ENCODE measurements around the gene FBXO36. TPM values are rescaled to one million over a fixed set of nuclear protein-coding genes. Genes with fewer than 3 reads are reported as not detected.

Gene FBXO36
- polyA plus RNA-seq, 1 experiment, result 2.4 TPM

GRCh38 chr2:229910147-229910831, 12.0 kb upstream of the FBXO36 start:
- no peak for TF ChIP-seq CTCF (IDR thresholded peaks at IDR 0.05; ENCODE audit: insufficient read depth, low read depth, low read length)
- H3K4me3 ChIP-seq (ENCODE audit: low read depth, low read length), result no peak overlapping the region
- DNase-seq (ENCODE audit: low read depth), result no peak
- H3K36me3 ChIP-seq (ENCODE audit: control insufficient read depth, insufficient read depth, low read length), result no peaks in the 10 kb centered on the region; the same call in 1 of the 2 replicates
- POLR2A ChIA-PET, result no interaction called here
- no peaks in the 10 kb centered on the region for H3K27me3 ChIP-seq (ENCODE audit: control insufficient read depth, insufficient read depth, low read length)
- CTCF ChIA-PET, result interaction anchor here (0.6 to 1.2 kb wide), 3 partner anchors 8 to 157 kb away, joined by 3 read pairs; no protein-coding TSS in a partner anchor

GRCh38 chr2:229910832-229911412, 11.4 kb upstream of the FBXO36 start:
- POLR2A ChIA-PET, result no interaction called here
- Histone ChIP-seq H3K27me3 (ENCODE audit: control insufficient read depth, insufficient read depth, low read length) (no peaks in the 10 kb centered on the region), H3K36me3 (ENCODE audit: control insufficient read depth, insufficient read depth, low read length) (no peaks in the 10 kb centered on the region; the same call in 1 of the 2 replicates), H3K4me3 (ENCODE audit: low read depth, low read length) (no peak overlapping the region)
- no peak for DNase-seq (ENCODE audit: low read depth)
- CTCF ChIA-PET, result interaction anchor here (0.8 to 1.2 kb wide), 4 partner anchors 9 to 110 kb away, joined by 3 to 4 read pairs (median 4); no protein-coding TSS in a partner anchor
- peak; percentile 37; the same call in 1 of the 2 replicates for TF ChIP-seq CTCF (IDR thresholded peaks at IDR 0.05; ENCODE audit: insufficient read depth, low read depth, low read length)

GRCh38 chr2:229914171-229914570, 8.1 kb upstream of the FBXO36 start:
- TF ChIP-seq CTCF (IDR thresholded peaks at IDR 0.05; ENCODE audit: insufficient read depth, low read depth, low read length), result no peak
- Histone ChIP-seq H3K4me3 (ENCODE audit: low read depth, low read length) (no peak overlapping the region), H3K27me3 (ENCODE audit: control insufficient read depth, insufficient read depth, low read length) (no peaks in the 10 kb centered on the region), H3K36me3 (ENCODE audit: control insufficient read depth, insufficient read depth, low read length) (peaks cover 1% of the 10 kb centered on the region)
- no peak for DNase-seq (ENCODE audit: low read depth)
- ChIA-PET CTCF (no interaction called here), POLR2A (no interaction called here)

- DNase-seq (ENCODE audit: low read depth), result no peak
- Histone ChIP-seq H3K36me3 (ENCODE audit: control insufficient read depth, insufficient read depth, low read length) (peaks cover 1% of the 10 kb centered on the region), H3K4me3 (ENCODE audit: low read depth, low read length) (no peak overlapping the region), H3K27me3 (ENCODE audit: control insufficient read depth, insufficient read depth, low read length) (no peaks in the 10 kb centered on the region)
- POLR2A ChIA-PET, result no interaction called here
- TF ChIP-seq CTCF (IDR thresholded peaks at IDR 0.05; ENCODE audit: insufficient read depth, low read depth, low read length), result no peak
- CTCF ChIA-PET, result no interaction called here
Measured at GRCh38 chr2:229917793-229918192, 4.5 kb upstream of the FBXO36 start.

GRCh38 chr2:229920011-229920641, 2.2 kb upstream of the FBXO36 start:
- Histone ChIP-seq H3K36me3 (ENCODE audit: control insufficient read depth, insufficient read depth, low read length) (peaks cover 1% of the 10 kb centered on the region; the same call in 1 of the 2 replicates), H3K4me3 (ENCODE audit: low read depth, low read length) (peak overlapping the region; percentile 79), H3K27me3 (ENCODE audit: control insufficient read depth, insufficient read depth, low read length) (no peaks in the 10 kb centered on the region)
- no peak for TF ChIP-seq CTCF (IDR thresholded peaks at IDR 0.05; ENCODE audit: insufficient read depth, low read depth, low read length)
- no peak for DNase-seq (ENCODE audit: low read depth)
- ChIA-PET CTCF (interaction anchor here (0.6 kb wide), 1 partner anchor 876 kb away, joined by 3 read pairs; no protein-coding TSS in a partner anchor), POLR2A (interaction anchor here (0.7 kb wide), 1 partner anchor 104 kb away, joined by 11 read pairs; no protein-coding TSS in a partner anchor)

All from BJ (cell line).